HG02610 (cell line): ENCODE data around the gene TEX22.
A peak's percentile ranks its signal among the peaks of the same experiment; 100 is the strongest.

Experiments
- ATAC-seq: cut with Tn5 transposase; IDR thresholded peaks from one replicate; pipeline ENCODE4 v1.9.1; 2021; ENCODE audit warnings: mild to moderate bottlenecking, moderate library complexity; ENCODE audit not compliant: unreplicated experiment

The TEX22 gene

GRCh38 chr14:105436891-105437722, 38.8 kb downstream of the TEX22 start:
- ATAC-seq: no peak

GRCh38 chr14:105437723-105438500, 39.6 kb downstream of the TEX22 start:
- no peak for ATAC-seq

GRCh38 chr14:105439179-105439578, 40.8 kb downstream of the TEX22 start:
- ATAC-seq: no peak

- ATAC-seq: no peak
Observed at GRCh38 chr14:105439710-105440553, 41.6 kb downstream of the TEX22 start.

GRCh38 chr14:105440554-105440900, 42.2 kb downstream of the TEX22 start:
- no peak for ATAC-seq

- no peak for ATAC-seq
Observed at GRCh38 chr14:105440992-105441391, 42.7 kb downstream of the TEX22 start.

- no peak for ATAC-seq
Observed at GRCh38 chr14:105442125-105442524, 43.8 kb downstream of the TEX22 start.

- ATAC-seq: no peak
Observed at GRCh38 chr14:105442834-105443233, 44.5 kb downstream of the TEX22 start.

- ATAC-seq: no peak
Observed at GRCh38 chr14:105444859-105445258, 46.5 kb downstream of the TEX22 start.

GRCh38 chr14:105445290-105445689, 47.0 kb downstream of the TEX22 start:
- no peak for ATAC-seq

- ATAC-seq: no peak
Observed at GRCh38 chr14:105445901-105446845, 47.8 kb downstream of the TEX22 start.

- no peak for ATAC-seq
Observed at GRCh38 chr14:105446971-105447370, 48.6 kb downstream of the TEX22 start.

GRCh38 chr14:105447651-105448640, 49.6 kb downstream of the TEX22 start:
- ATAC-seq: no peak

GRCh38 chr14:105448706-105449111, 50.4 kb downstream of the TEX22 start:
- ATAC-seq: peak; percentile 40

GRCh38 chr14:105449276-105450122, 51.2 kb downstream of the TEX22 start:
- no peak for ATAC-seq

- ATAC-seq: no peak
Observed at GRCh38 chr14:105450123-105450505, 51.8 kb downstream of the TEX22 start.

- ATAC-seq: no peak
Observed at GRCh38 chr14:105450864-105451720, 52.8 kb downstream of the TEX22 start.
